DOHH2 (cell line): ENCODE results near the gene DOCK8.
"Not testable (repeated sequence)": the region's sequence is repeated elsewhere in the genome, so short reads cannot be mapped to it uniquely, and the experiment has no call there.

ENCODE experiments used
- CTCF ChIP-seq: fragments of 200-600 bp; sonication (generic); IDR thresholded peaks from one replicate; pipeline ENCODE4 v1.5.1; 2014; ENCODE audit warnings: antibody characterized with exemption, mild to moderate bottlenecking, low read depth, low read length; ENCODE audit not compliant: poor library complexity, severe bottlenecking
- EZH2phosphoT487 ChIP-seq: fragments of 200-600 bp; sonication (generic); IDR thresholded peaks from 2 replicates; pipeline ENCODE4 v1.6.1; 2017; ENCODE audit warnings: borderline replicate concordance, mild to moderate bottlenecking, antibody characterized with exemption, low read length, moderate library complexity, mixed read lengths

- not testable (repeated sequence) for TF ChIP-seq CTCF, EZH2phosphoT487
These were observed 195.0 kb downstream of the DOCK8 start for GRCh38 chr9:409655-410054.
